HFF-Myc (cell line): ENCODE data around the gene ZSWIM5.
"Not testable (repeated sequence)": the region's sequence is repeated elsewhere in the genome, so short reads cannot be mapped to it uniquely, and the experiment has no call there.

Experiments
- DNase-seq: peaks from one replicate; pipeline ENCODE4 v3.0.0-alpha.2; 2011; ENCODE audit warnings: low read depth; ENCODE audit errors: extremely low read depth
- H3K4me3 ChIP-seq: replicated peaks from 2 replicates; pipeline ENCODE4 v1.5.1; 2011; ENCODE audit warnings: low read depth, mild to moderate bottlenecking, control low read depth, low read length
- CTCF ChIP-seq: IDR thresholded peaks from 2 replicates; pipeline ENCODE4 v1.5.1; 2012; ENCODE audit warnings: mild to moderate bottlenecking, low read depth, low read length, control low read depth; ENCODE audit errors: missing control alignments

Gene ZSWIM5

GRCh38 chr1:45205910-45206721 lies at the start of gene ZSWIM5:
ZSWIM5 (minus strand) TSS chr1:45206605; CDS start chr1:45206350, 255 bp downstream.
- TF ChIP-seq CTCF = no peak
- no peak for DNase-seq
- H3K4me3 ChIP-seq = peak within 1 kb of the TSS; percentile 41

GRCh38 chr1:45254490-45254889 lies 48.1 kb upstream of the ZSWIM5 start:
- no peak for TF ChIP-seq CTCF
- DNase-seq = no peak

GRCh38 chr1:45250544-45250943 lies 44.1 kb upstream of the ZSWIM5 start:
- TF ChIP-seq CTCF = no peak
- no peak for DNase-seq
- no peak overlapping the region for H3K4me3 ChIP-seq

More at GRCh38 chr1:45254490-45254889, 48.1 kb upstream of the ZSWIM5 start:
- H3K4me3 ChIP-seq = no peak overlapping the region

- H3K4me3 ChIP-seq, DNase-seq: not testable (repeated sequence)
These were observed 41.6 kb upstream of the ZSWIM5 start for GRCh38 chr1:45248004-45248403.

- DNase-seq = peak; percentile 55
- TF ChIP-seq CTCF = no peak
- H3K4me3 ChIP-seq = no peak overlapping the region
These were observed 40.4 kb upstream of the ZSWIM5 start for GRCh38 chr1:45246760-45247159.

GRCh38 chr1:45246359-45246758 lies 40.0 kb upstream of the ZSWIM5 start:
- H3K4me3 ChIP-seq, DNase-seq: not testable (repeated sequence)

GRCh38 chr1:45244660-45245059 lies 38.3 kb upstream of the ZSWIM5 start:
- DNase-seq = no peak
- no peak for TF ChIP-seq CTCF
- no peak overlapping the region for H3K4me3 ChIP-seq
